ENCODE measurements around the gene MYCBP. TPM values are rescaled to one million over a fixed set of nuclear protein-coding genes. Genes with fewer than 3 reads are reported as not detected.

The MYCBP gene
- total and polyA plus RNA-seq, 2 of the 13 experiments (the other 11 are each of a cell fraction or from before 2014, with no cell fraction given), result 11.4 to 30.4 TPM

GRCh38 chr1:38898653-38899230 is 25.6 kb upstream of the MYCBP start:
- H2AFZ ChIP-seq (ENCODE audit: low read length), result no peak overlapping the region
- H3K79me2 ChIP-seq (ENCODE audit: insufficient read depth, low read length), result no peaks in the 10 kb centered on the region
- H3K4me2 ChIP-seq (ENCODE audit: low read depth, low read length), result no peak overlapping the region
- DNase-seq (ENCODE audit: low spot score) (no peak), FAIRE-seq (no peak), ATAC-seq (peak; percentile 23; the same call in 1 of the 3 replicates)
- BruUV-seq (replicated peaks), result no TSS peak
- no peaks in the 10 kb centered on the region for H3K27me3 ChIP-seq (ENCODE audit: control insufficient read depth in 1 of 2, insufficient read depth in 2 of 2, low read length in 2 of 2)
- no peaks in the 10 kb centered on the region for H3K9me3 ChIP-seq (ENCODE audit: low read length)
- H3K27ac ChIP-seq (ENCODE audit: extremely low read length, insufficient read depth, low read length), result no peak overlapping the region
- H3K9ac ChIP-seq (ENCODE audit: insufficient read depth, low read depth, low read length), result no peak overlapping the region
- H3K4me1 ChIP-seq (ENCODE audit: insufficient read depth, low read length), result peaks cover 19% of the 10 kb centered on the region
- TF ChIP-seq ELK4 (CRISPR knock-in tag; IDR thresholded peaks at IDR 0.05; ENCODE audit: borderline replicate concordance), result no peak
- TF ChIP-seq ARNT2 (CRISPR knock-in tag; IDR thresholded peaks at IDR 0.05; ENCODE audit: low read depth), result no peak
- TF ChIP-seq ZNF672 (CRISPR knock-in tag; IDR thresholded peaks at IDR 0.05), result no peak
- no peak for TF ChIP-seq ERF (CRISPR knock-in tag; IDR thresholded peaks at IDR 0.05)
- 0 out of 2 replicates have a peak, but pooled peaks have one; percentile 33 for TF ChIP-seq BCL6 (CRISPR knock-in tag; IDR thresholded peaks at IDR 0.05)
- TF ChIP-seq ARID4A (CRISPR knock-in tag; IDR thresholded peaks at IDR 0.05; ENCODE audit: borderline replicate concordance), result no peak
- no peak for TF ChIP-seq EHMT2 (IDR thresholded peaks at IDR 0.05; ENCODE audit: borderline replicate concordance, low read depth, low read length)
- POLR2A ChIA-PET, result no interaction called here
- 0 out of 5 replicates have a peak, but pooled peaks cover 0 to 1% of the 10 kb centered on the region in 2 experiments for H3K36me3 ChIP-seq (replicated peaks in 1 of 2; ENCODE audit: control insufficient read depth in 1 of 2, insufficient read depth in 2 of 2, low read length in 2 of 2)
- H3K4me3 ChIP-seq (replicated peaks in 1 of 3; ENCODE audit: insufficient read depth in 1 of 3, low read depth in 2 of 3, low read length in 3 of 3), result no peak overlapping the region
- in situ Hi-C loops (cut with HindIII; ENCODE audit: extremely low pct_ligation_motif_present, low pct_unique_long_range_greater_than_20kb) (no loop called here), intact Hi-C loops (cut with micrococcal nuclease; ENCODE audit: unreplicated experiment) (no loop called here)
- CTCF ChIA-PET (ENCODE audit: low intra/inter-chr PET ratio, low total read pairs), result no interaction called here
- no peaks in the 10 kb centered on the region for H4K20me1 ChIP-seq (ENCODE audit: insufficient read depth, low read length)

Data from HepG2 (cell line).